Endothelial cell of umbilical vein (primary cell): ENCODE results near the gene LZTS3.

Experiments
- CTCF ChIP-seq, 2 donors: IDR thresholded peaks; 1 replicate in 1 of 2; 2 replicates in 1 of 2; pipeline ENCODE4 v1.5.1; 2011; ENCODE audit warnings: low read length in 2 of 2, mild to moderate bottlenecking in 2 of 2, moderate library complexity in 2 of 2, control low read depth in 1 of 2, inconsistent platforms in 1 of 2, low read depth in 1 of 2; ENCODE audit not compliant: insufficient read depth in 1 of 2; ENCODE audit errors: extremely low read depth in 1 of 2
- EZH2 ChIP-seq: IDR thresholded peaks from 2 replicates; pipeline ENCODE4 v1.6.1; 2012; ENCODE audit warnings: borderline replicate concordance, low read depth, mild to moderate bottlenecking, moderate library complexity, low read length, inconsistent platforms; ENCODE audit not compliant: severe bottlenecking
- JUN ChIP-seq: IDR thresholded peaks from 2 replicates; pipeline ENCODE4 v1.6.1; 2011; ENCODE audit warnings: borderline replicate concordance, low read depth; ENCODE audit not compliant: insufficient read length, insufficient read depth
- MAX ChIP-seq: IDR thresholded peaks from 2 replicates; pipeline ENCODE4 v1.6.1; 2011; ENCODE audit not compliant: insufficient read depth, insufficient read length
- MYC ChIP-seq: IDR thresholded peaks from one replicate; pipeline ENCODE4 v1.6.1; 2011; ENCODE audit warnings: mild to moderate bottlenecking, low read depth, low read length
- POLR2A ChIP-seq: IDR thresholded peaks from 2 replicates; pipeline ENCODE4 v1.6.1; 2012; ENCODE audit warnings: low read depth, mild to moderate bottlenecking, control low read depth, low read length
- POLR2AphosphoS5 ChIP-seq: IDR thresholded peaks from 2 replicates; pipeline ENCODE4 v1.6.1; 2012; ENCODE audit warnings: low read depth, mild to moderate bottlenecking, control low read depth, low read length, moderate library complexity; ENCODE audit not compliant: insufficient read depth

DNA sequence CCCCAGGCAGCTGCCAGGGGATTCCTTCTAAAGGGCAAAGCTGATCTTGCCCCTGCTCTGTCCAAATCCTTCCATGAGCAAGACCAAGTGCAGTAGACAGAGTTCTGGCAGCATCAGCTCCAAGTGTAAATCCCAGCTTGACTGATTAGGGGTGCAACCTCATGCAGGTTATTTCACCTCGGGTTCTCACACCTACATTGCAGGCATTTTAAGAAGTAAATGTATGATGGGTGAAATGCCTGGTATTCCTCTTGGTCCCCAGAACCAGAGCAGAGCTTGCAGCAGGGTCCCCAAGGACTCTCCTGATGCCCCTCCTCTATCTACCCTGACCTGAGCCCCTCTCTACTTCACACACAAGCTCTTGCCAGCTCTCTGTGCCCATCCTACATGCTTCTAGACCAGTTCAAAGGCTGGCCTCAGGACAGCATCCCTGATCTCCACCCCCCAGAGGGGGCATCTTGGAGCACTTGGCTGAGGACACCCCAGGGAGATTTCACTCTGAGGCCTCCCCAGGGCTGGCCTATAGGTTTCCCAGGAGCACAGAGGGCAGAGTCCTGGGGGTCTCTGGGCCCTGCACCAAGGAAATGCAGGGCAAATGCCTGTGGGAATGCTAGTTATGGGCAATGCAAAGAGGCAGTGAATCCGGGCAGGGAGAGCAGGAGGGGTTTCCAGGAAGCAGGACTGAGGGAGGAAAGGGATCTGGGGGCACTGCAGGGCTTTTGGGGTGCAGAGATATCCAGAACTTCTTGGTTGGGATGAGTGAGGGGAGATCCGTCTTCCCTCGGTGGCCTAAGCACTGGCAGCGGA is 1.0 kb downstream of the LZTS3 start:
- TF ChIP-seq CTCF (IDR thresholded peaks at IDR 0.05; ENCODE audit: extremely low read depth in 1 of 2, insufficient read depth in 1 of 2, low read depth in 1 of 2, low read length in 2 of 2) = no peak
- TF ChIP-seq POLR2A = no peak
- TF ChIP-seq EZH2 = no peak
- no peak for TF ChIP-seq POLR2AphosphoS5
- TF ChIP-seq JUN = no peak
- no peak for TF ChIP-seq MYC
- no peak for TF ChIP-seq MAX
